Liver (tissue), 9 donors: Measurements from ENCODE around the gene CFP. TPM values are rescaled to one million over a fixed set of nuclear protein-coding genes. Genes with fewer than 3 reads are reported as not detected.

Source experiments
- DNase-seq: peaks from one replicate; pipeline ENCODE4 v3.0.0-alpha.2; 2017; ENCODE audit warnings: low spot score
- H3K27ac ChIP-seq, 2 donors: one replicate each; pipeline ENCODE4 v1.7.0; 2013; ENCODE audit warnings: inconsistent platforms in 2 of 2, low read length in 2 of 2, control low read depth in 1 of 2, low read depth in 1 of 2, mild to moderate bottlenecking in 1 of 2
- H3K27me3 ChIP-seq, 4 donors: one replicate each; pipeline versions ENCODE4 v1.6.1 to v1.7.0; 2013; ENCODE audit warnings: low read length in 3 of 4, inconsistent platforms in 1 of 4, mild to moderate bottlenecking in 1 of 4, moderate library complexity in 1 of 4; ENCODE audit not compliant: control insufficient read depth in 4 of 4, insufficient read depth in 4 of 4
- H3K36me3 ChIP-seq, 4 donors: one replicate each; pipeline versions ENCODE4 v1.6.1 to v1.7.0; 2013; ENCODE audit warnings: low read length in 3 of 4, mild to moderate bottlenecking in 3 of 4, low read depth in 1 of 4, moderate library complexity in 1 of 4; ENCODE audit not compliant: control insufficient read depth in 4 of 4, insufficient read depth in 3 of 4
- H3K4me1 ChIP-seq, 4 donors: one replicate each; pipeline versions ENCODE4 v1.6.1 to v1.7.0; 2013; ENCODE audit warnings: low read length in 3 of 4, mild to moderate bottlenecking in 3 of 4, moderate library complexity in 1 of 4; ENCODE audit not compliant: control insufficient read depth in 4 of 4, insufficient read depth in 4 of 4
- H3K4me3 ChIP-seq, 3 donors: one replicate each; pipeline versions ENCODE4 v1.6.1 to v1.7.0; 2013; ENCODE audit warnings: low read length in 3 of 3, control low read depth in 1 of 3, low read depth in 1 of 3, mild to moderate bottlenecking in 1 of 3
- H3K9ac ChIP-seq, 2 donors: one replicate each; pipeline ENCODE4 v1.7.0; 2013; ENCODE audit warnings: low read length in 2 of 2, mild to moderate bottlenecking in 2 of 2, moderate library complexity in 2 of 2, control low read depth in 1 of 2, low read depth in 1 of 2
- H3K9me3 ChIP-seq, 4 donors: one replicate each; pipeline versions ENCODE4 v1.6.1 to v1.7.0; 2013; ENCODE audit warnings: low read length in 3 of 4; ENCODE audit not compliant: control insufficient read depth in 4 of 4
- ATF3 ChIP-seq: IDR thresholded peaks from 2 replicates; pipeline ENCODE4 v1.6.1; 2016; ENCODE audit warnings: antibody characterized with exemption
- CTCF ChIP-seq: fragments of 150-350 bp; IDR thresholded peaks from 2 replicates; pipeline ENCODE4 v1.5.1; 2017; ENCODE audit warnings: improper control_type of control experiment, low read depth, low read length; ENCODE audit not compliant: missing input control
- EGR1 ChIP-seq, 2 donors: IDR thresholded peaks; 2 replicates each; pipeline ENCODE4 v1.6.1; 2016 to 2018; ENCODE audit warnings: antibody characterized with exemption in 2 of 2, low read depth in 2 of 2
- FOXA1 ChIP-seq: IDR thresholded peaks from 2 replicates; pipeline ENCODE4 v1.6.1; 2016; ENCODE audit warnings: antibody characterized with exemption
- FOXA2 ChIP-seq: IDR thresholded peaks from 2 replicates; pipeline ENCODE4 v1.6.1; 2016; ENCODE audit warnings: antibody characterized with exemption
- GABPA ChIP-seq, 2 donors: IDR thresholded peaks in 1 of 2; conservative IDR thresholded peaks in 1 of 2; 2 replicates each; pipeline ENCODE4 v1.6.1; 2016; ENCODE audit warnings: antibody characterized with exemption in 2 of 2, mild to moderate bottlenecking in 1 of 2, moderate library complexity in 1 of 2
- HNF4G ChIP-seq: IDR thresholded peaks from 2 replicates; pipeline ENCODE4 v1.6.1; 2016; ENCODE audit warnings: antibody characterized with exemption
- JUND ChIP-seq, 2 donors: IDR thresholded peaks; 2 replicates each; pipeline ENCODE4 v1.6.1; 2016; ENCODE audit warnings: antibody characterized with exemption in 2 of 2
- MAX ChIP-seq: IDR thresholded peaks from 2 replicates; pipeline ENCODE4 v1.6.1; 2016; ENCODE audit warnings: antibody characterized with exemption
- NR2F2 ChIP-seq: IDR thresholded peaks from 2 replicates; pipeline ENCODE4 v1.6.1; 2016; ENCODE audit warnings: antibody characterized with exemption
- RAD21 ChIP-seq, 2 donors: IDR thresholded peaks; 2 replicates each; pipeline ENCODE4 v1.6.1; 2016; ENCODE audit warnings: antibody characterized with exemption in 2 of 2, mild to moderate bottlenecking in 2 of 2
- REST ChIP-seq: IDR thresholded peaks from 2 replicates; pipeline ENCODE4 v1.6.1; 2016; ENCODE audit warnings: antibody characterized with exemption, mild to moderate bottlenecking
- RXRA ChIP-seq, 2 donors: IDR thresholded peaks; 2 replicates each; pipeline ENCODE4 v1.6.1; 2017 to 2018; ENCODE audit warnings: antibody characterized with exemption in 2 of 2, mild to moderate bottlenecking in 1 of 2
- SP1 ChIP-seq: IDR thresholded peaks from 2 replicates; pipeline ENCODE4 v1.6.1; 2018; ENCODE audit warnings: antibody characterized with exemption, mild to moderate bottlenecking
- TAF1 ChIP-seq: conservative IDR thresholded peaks from 2 replicates; pipeline ENCODE4 v1.6.1; 2016; ENCODE audit warnings: antibody characterized with exemption, mild to moderate bottlenecking
- YY1 ChIP-seq: IDR thresholded peaks from 2 replicates; pipeline ENCODE4 v1.6.1; 2016; ENCODE audit warnings: antibody characterized with exemption, mild to moderate bottlenecking
- ZBTB33 ChIP-seq: IDR thresholded peaks from 2 replicates; pipeline ENCODE4 v1.6.1; 2016; ENCODE audit warnings: antibody characterized with exemption
- WGBS: extraction: QIAGEN DNeasy Blood & Tissue Kit; methylation state at CpG from one replicate; pipeline ENCODE4 v1.1.7; 2013; 5-methylcytosine and 5-hydroxymethylcytosine counted together
- polyA plus RNA-seq, 2 donors: library from polyadenylated mRNA; stranded (reverse) in 1 of 2; unstranded in 1 of 2; fragments of 200-250 nt in 1 of 2; fragments of >200 nt in 1 of 2; fragmentation: Nextera tagmentation in 1 of 2; extraction: Ambion mirVana in 1 of 2; gene quantifications; one replicate each; pipeline versions ENCODE4 v1.2.1 to v1.2.3, GENCODE V29; 2013 to 2015
- total RNA-seq, 2 donors: library from RNA; depleted of rRNA; stranded (reverse); fragments of >200 nt; gene quantifications; one replicate each; pipeline ENCODE4 v1.2.3, GENCODE V29; 2014
- donor health status: healthy.
- donor health status: healthy.
- donor health status: healthy.
- donor health status: healthy.
- donor health status: healthy.

The CFP gene
- total and polyA plus RNA-seq, 4 donors: 10.0 to 26.0 (median 16.6) TPM

GRCh38 chrX:47623540-47624027 is 6.1 kb downstream of the CFP start:
- Histone ChIP-seq H3K36me3 (peaks cover 0 to 2% (median 0%) of the 10 kb centered on the region in 4 donors), H3K9ac (no peak overlapping the region), H3K27me3 (no peaks in the 10 kb centered on the region), H3K9me3 (no peaks in the 10 kb centered on the region), H3K27ac (no peak overlapping the region), H3K4me1 (peaks cover 0 to 4% (median 0%) of the 10 kb centered on the region in 4 donors), H3K4me3 (no peak overlapping the region)
- TF ChIP-seq FOXA1: no peak
- TF ChIP-seq CTCF: no peak
- TF ChIP-seq EGR1 (IDR thresholded peaks at IDR 0.05; ENCODE audit: low read depth in 2 of 2): no peak
- no peak for TF ChIP-seq JUND (IDR thresholded peaks at IDR 0.05)
- no peak for TF ChIP-seq RXRA (IDR thresholded peaks at IDR 0.05)
- TF ChIP-seq RAD21 (IDR thresholded peaks at IDR 0.05): no peak
- no peak for TF ChIP-seq TAF1
- TF ChIP-seq GABPA (IDR thresholded peaks at IDR 0.05 in 1 of 2, conservative IDR thresholded peaks at IDR 0.05 in 1 of 2): no peak
- TF ChIP-seq NR2F2: no peak
- TF ChIP-seq FOXA2: no peak
- no peak for TF ChIP-seq YY1
- TF ChIP-seq ATF3: no peak
- TF ChIP-seq SP1: no peak
- DNase-seq: peak; percentile 35
- 6% methylated on average over 35 of the region's 35 CpGs for WGBS

GRCh38 chrX:47621851-47622250 is 7.9 kb downstream of the CFP start:
- Histone ChIP-seq H3K9me3 (no peaks in the 10 kb centered on the region), H3K36me3 (peaks cover 0 to 2% (median 0%) of the 10 kb centered on the region in 4 donors), H3K27ac (no peak overlapping the region), H3K4me3 (no peak overlapping the region), H3K27me3 (no peaks in the 10 kb centered on the region), H3K9ac (no peak overlapping the region), H3K4me1 (peaks cover 0 to 4% (median 0%) of the 10 kb centered on the region in 4 donors)
- DNase-seq: no peak
- WGBS: 78% methylated on average over 6 of the region's 6 CpGs
- TF ChIP-seq NR2F2: no peak
- no peak for TF ChIP-seq CTCF
- TF ChIP-seq MAX: no peak
- TF ChIP-seq ATF3: no peak
- TF ChIP-seq EGR1 (IDR thresholded peaks at IDR 0.05; ENCODE audit: low read depth in 2 of 2): no peak
- no peak for TF ChIP-seq YY1
- TF ChIP-seq ZBTB33: no peak
- TF ChIP-seq RAD21 (IDR thresholded peaks at IDR 0.05): no peak
- no peak for TF ChIP-seq RXRA (IDR thresholded peaks at IDR 0.05)
- TF ChIP-seq JUND (IDR thresholded peaks at IDR 0.05): no peak
- no peak for TF ChIP-seq FOXA1
- TF ChIP-seq HNF4G: no peak
- TF ChIP-seq REST: no peak
